Glutamatergic neuron (in vitro differentiated cells): ENCODE measurements around the gene SERPIND1. TPM values are rescaled to one million over a fixed set of nuclear protein-coding genes. Genes with fewer than 3 reads are reported as not detected.

ENCODE experiments used
- DNase-seq: peaks from one replicate; pipeline ENCODE4 v3.0.0; 2022
- H3K27ac Mint-ChIP-seq: one replicate; pipeline ENCODE4 v1.8.0; 2020; ENCODE audit warnings: mild to moderate bottlenecking, mixed read lengths, inconsistent platforms; ENCODE audit not compliant: unreplicated experiment
- H3K27me3 Mint-ChIP-seq: one replicate; pipeline ENCODE4 v1.8.0; 2020; ENCODE audit warnings: mild to moderate bottlenecking, moderate library complexity, mixed read lengths, inconsistent platforms; ENCODE audit not compliant: unreplicated experiment
- H3K36me3 Mint-ChIP-seq: one replicate; pipeline ENCODE4 v1.8.0; 2020; ENCODE audit warnings: mild to moderate bottlenecking, mixed read lengths, inconsistent platforms; ENCODE audit not compliant: unreplicated experiment
- H3K4me1 Mint-ChIP-seq: one replicate; pipeline ENCODE4 v1.8.0; 2020; ENCODE audit warnings: mild to moderate bottlenecking, low read depth, mixed read lengths, inconsistent platforms; ENCODE audit not compliant: unreplicated experiment
- H3K4me3 Mint-ChIP-seq: one replicate; pipeline ENCODE4 v1.8.0; 2020; ENCODE audit warnings: mild to moderate bottlenecking, mixed read lengths, inconsistent platforms; ENCODE audit not compliant: unreplicated experiment
- H3K9me3 Mint-ChIP-seq: one replicate; pipeline ENCODE4 v1.8.0; 2020; ENCODE audit warnings: mild to moderate bottlenecking, moderate library complexity, mixed read lengths, inconsistent platforms; ENCODE audit not compliant: unreplicated experiment
- total RNA-seq: library from RNA; stranded (reverse); fragmentation: NEBNext Ultra II Directional; extraction: Animal tissue kit (Norgen Biotek cat#: 25700); gene quantifications from one replicate; pipeline ENCODE4 v1.2.1, GENCODE V29; 2021; ENCODE audit not compliant: unreplicated experiment
- TF ChIP-seq, protein P1 (sequence below): fragments of 200-600 bp; sonication (generic); IDR thresholded peaks from one replicate; pipeline ENCODE4 v1.5.0; 2021; ENCODE audit not compliant: partially characterized antibody, unreplicated experiment

SERPIND1 gene
- total RNA-seq, 1 donor from 2014 or later: not detected

- H3K9me3 Mint-ChIP-seq: peaks cover 4% of the 10 kb centered on the region
- TF ChIP-seq, protein P1, sequence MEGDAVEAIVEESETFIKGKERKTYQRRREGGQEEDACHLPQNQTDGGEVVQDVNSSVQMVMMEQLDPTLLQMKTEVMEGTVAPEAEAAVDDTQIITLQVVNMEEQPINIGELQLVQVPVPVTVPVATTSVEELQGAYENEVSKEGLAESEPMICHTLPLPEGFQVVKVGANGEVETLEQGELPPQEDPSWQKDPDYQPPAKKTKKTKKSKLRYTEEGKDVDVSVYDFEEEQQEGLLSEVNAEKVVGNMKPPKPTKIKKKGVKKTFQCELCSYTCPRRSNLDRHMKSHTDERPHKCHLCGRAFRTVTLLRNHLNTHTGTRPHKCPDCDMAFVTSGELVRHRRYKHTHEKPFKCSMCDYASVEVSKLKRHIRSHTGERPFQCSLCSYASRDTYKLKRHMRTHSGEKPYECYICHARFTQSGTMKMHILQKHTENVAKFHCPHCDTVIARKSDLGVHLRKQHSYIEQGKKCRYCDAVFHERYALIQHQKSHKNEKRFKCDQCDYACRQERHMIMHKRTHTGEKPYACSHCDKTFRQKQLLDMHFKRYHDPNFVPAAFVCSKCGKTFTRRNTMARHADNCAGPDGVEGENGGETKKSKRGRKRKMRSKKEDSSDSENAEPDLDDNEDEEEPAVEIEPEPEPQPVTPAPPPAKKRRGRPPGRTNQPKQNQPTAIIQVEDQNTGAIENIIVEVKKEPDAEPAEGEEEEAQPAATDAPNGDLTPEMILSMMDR: no peak
- no peak for DNase-seq
- no peak overlapping the region for H3K4me3 Mint-ChIP-seq
- H3K36me3 Mint-ChIP-seq: peaks cover 5% of the 10 kb centered on the region
- peak overlapping the region; percentile 80 for H3K27ac Mint-ChIP-seq
- peaks cover 16% of the 10 kb centered on the region for H3K4me1 Mint-ChIP-seq
- H3K27me3 Mint-ChIP-seq: peaks cover 11% of the 10 kb centered on the region
Observed at GRCh38 chr22:20787746-20788626, 14.1 kb downstream of the SERPIND1 start.

DNA sequence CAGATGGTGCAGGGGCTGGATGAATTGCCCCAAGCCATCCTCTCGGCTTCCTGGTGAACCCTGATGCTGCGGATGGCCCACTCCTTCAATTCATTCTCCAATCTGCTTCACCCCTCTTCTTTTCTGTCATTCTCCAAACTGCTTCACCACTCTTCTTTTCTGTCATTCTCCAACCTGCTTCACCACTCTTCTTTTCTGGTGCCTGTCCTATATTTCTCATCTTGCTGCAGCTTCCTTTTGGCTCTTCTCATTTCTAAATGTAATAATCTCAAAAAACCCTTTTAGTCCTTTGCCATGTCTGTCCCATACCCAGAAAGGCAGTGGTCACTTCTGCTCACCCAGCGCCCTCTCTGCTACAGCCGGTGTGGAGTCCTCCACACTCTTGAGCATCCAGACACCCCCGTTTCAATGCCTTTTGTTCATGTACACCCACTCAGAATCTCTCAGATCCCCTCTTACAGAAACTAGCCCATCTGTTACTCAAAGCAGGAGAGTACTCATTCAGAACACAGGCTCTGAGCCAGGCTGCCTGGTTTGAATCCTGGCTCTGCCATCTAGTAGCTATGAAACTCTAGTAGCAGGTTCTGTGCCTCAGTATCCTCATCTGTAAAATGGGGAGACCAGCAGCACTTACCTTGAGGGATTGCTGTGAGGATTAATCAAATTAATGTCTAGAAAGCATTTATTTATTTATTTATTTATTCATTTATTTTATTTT, 14.9 kb downstream of the SERPIND1 start:
- peaks cover 4% of the 10 kb centered on the region for H3K9me3 Mint-ChIP-seq
- TF ChIP-seq, protein P1: no peak
- H3K4me3 Mint-ChIP-seq: no peak overlapping the region
- no peak for DNase-seq
- peaks cover 11% of the 10 kb centered on the region for H3K27me3 Mint-ChIP-seq
- peak overlapping the region; percentile 80 for H3K27ac Mint-ChIP-seq
- H3K36me3 Mint-ChIP-seq: peaks cover 5% of the 10 kb centered on the region
- H3K4me1 Mint-ChIP-seq: peaks cover 16% of the 10 kb centered on the region

GRCh38 chr22:20792221-20792965, 18.5 kb downstream of the SERPIND1 start:
- TF ChIP-seq, protein P1: no peak
- H3K36me3 Mint-ChIP-seq: peaks cover 5% of the 10 kb centered on the region
- H3K27ac Mint-ChIP-seq: no peak overlapping the region
- no peak overlapping the region for H3K4me3 Mint-ChIP-seq
- H3K27me3 Mint-ChIP-seq: peaks cover 4% of the 10 kb centered on the region
- peaks cover 6% of the 10 kb centered on the region for H3K4me1 Mint-ChIP-seq
- H3K9me3 Mint-ChIP-seq: peaks cover 4% of the 10 kb centered on the region
- DNase-seq: no peak

DNA sequence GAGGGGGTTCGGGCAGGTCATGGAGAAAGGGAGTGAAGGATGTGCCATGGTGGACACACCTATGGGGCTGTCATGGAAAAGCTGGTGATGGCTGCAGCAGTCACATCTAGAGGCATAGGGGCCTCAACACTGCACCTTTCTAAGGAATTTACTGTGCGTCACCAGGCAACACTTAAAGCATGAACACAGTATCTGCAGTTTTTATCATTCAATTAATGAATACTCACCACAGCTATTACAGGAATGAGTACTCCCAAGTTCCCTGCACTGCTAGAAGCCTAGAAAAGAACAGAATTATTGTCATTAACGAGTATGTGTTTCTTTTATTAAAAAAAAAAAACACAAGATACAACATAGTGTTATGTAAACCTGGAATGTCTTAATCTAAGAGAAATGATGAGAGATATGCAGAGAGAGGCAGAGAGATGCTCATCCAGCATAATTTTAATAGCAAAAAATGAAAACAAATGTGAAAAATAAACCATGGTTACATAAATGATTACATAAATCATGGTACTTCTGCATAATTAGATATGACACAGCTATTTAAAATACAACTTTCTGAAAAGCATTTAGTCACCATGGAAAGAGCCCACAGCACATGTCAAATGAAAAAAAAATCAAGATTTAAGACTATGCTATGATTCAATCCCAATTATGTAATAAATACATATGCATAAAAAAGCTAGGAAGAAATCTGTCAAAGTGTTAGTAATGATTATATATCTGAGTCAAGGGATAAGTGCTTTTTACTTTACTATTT, 19.2 kb downstream of the SERPIND1 start:
- H3K27me3 Mint-ChIP-seq: peaks cover 4% of the 10 kb centered on the region
- peaks cover 6% of the 10 kb centered on the region for H3K4me1 Mint-ChIP-seq
- TF ChIP-seq, protein P1: no peak
- peaks cover 5% of the 10 kb centered on the region for H3K36me3 Mint-ChIP-seq
- peaks cover 2% of the 10 kb centered on the region for H3K9me3 Mint-ChIP-seq
- no peak for DNase-seq
- no peak overlapping the region for H3K4me3 Mint-ChIP-seq
- no peak overlapping the region for H3K27ac Mint-ChIP-seq
